K562 (cell line): ENCODE results near the gene SNCG. TPM values are rescaled to one million over a fixed set of nuclear protein-coding genes. Genes with fewer than 3 reads are reported as not detected.

Experiments
- ATAC-seq: fragments of 200-7000 bp; cut with Tn5 transposase; 3 replicates; pipeline ENCODE4 v1.9.1; 2020; ENCODE audit warnings: moderate library complexity
- BruUV-seq: library from RNA; stranded (reverse); fragments of 400-500 nt; replicated peaks from 2 replicates; lab custom pipeline; 2021; lab: Mats Ljungman, UMichigan
- CTCF ChIA-PET: fragments of 300-600 bp; formaldehyde crosslinking; extraction: SDS; loops from one replicate; lab custom pipeline; 2021; ENCODE audit warnings: low intra/inter-chr PET ratio; lab: Yijun Ruan, JAX
- POLR2A ChIA-PET: fragments of 300-600, 350-650 bp; sonication (Branson Sonifier 250); formaldehyde crosslinking; extraction: SDS; loops from one replicate; lab custom pipeline; 2021; ENCODE audit warnings: antibody characterized with exemption, inconsistent platforms; lab: Yijun Ruan, JAX
- DNase-seq, 4 experiments: peaks; one replicate each; pipeline versions ENCODE4 v3.0.0 to v3.0.0-alpha.2; 2011 to 2018; ENCODE audit warnings: low spot score in 3 of 4, mixed read lengths in 3 of 4; ENCODE audit errors: extremely low read depth in 1 of 4
- FAIRE-seq: peaks from 2 replicates; lab custom pipeline; 2011; peaks lifted over from hg19 to GRCh38; lab: Jason Lieb, UNC
- H2AFZ ChIP-seq: 2 replicates; pipeline ENCODE4 v1.6.0; 2011; ENCODE audit warnings: low read depth, low read length, control low read depth, inconsistent platforms
- H3K27ac ChIP-seq: fragments of 200-600 bp; 3 replicates; pipeline ENCODE4 v1.8.0; 2011; ENCODE audit warnings: low read depth, mild to moderate bottlenecking, control low read depth, inconsistent platforms, low read length, moderate library complexity, mixed read lengths; ENCODE audit errors: extremely low read depth
- H3K27me3 ChIP-seq, 2 experiments: fragments of 300-600 bp in 1 of 2; 2 replicates in 1 of 2; 3 replicates in 1 of 2; pipeline versions ENCODE4 v1.6.0 to v1.8.0; 2011; ENCODE audit warnings: inconsistent platforms in 2 of 2, low read length in 2 of 2, mild to moderate bottlenecking in 1 of 2, mixed read lengths in 1 of 2, moderate library complexity in 1 of 2; ENCODE audit not compliant: control insufficient read depth in 2 of 2, insufficient read depth in 2 of 2
- H3K36me3 ChIP-seq: fragments of 300-600 bp; 3 replicates; pipeline ENCODE4 v1.8.0; 2011; ENCODE audit warnings: mild to moderate bottlenecking, low read length, inconsistent platforms; ENCODE audit not compliant: control insufficient read depth, insufficient read depth
- H3K4me1 ChIP-seq, 2 experiments: fragments of 200-600 bp in 1 of 2; replicated peaks in 1 of 2; 2 replicates in 1 of 2; 3 replicates in 1 of 2; pipeline versions ENCODE4 v1.5.1 to v1.8.0; 2011; ENCODE audit warnings: inconsistent platforms in 2 of 2, low read length in 2 of 2, mild to moderate bottlenecking in 1 of 2, mixed read lengths in 1 of 2, moderate library complexity in 1 of 2; ENCODE audit not compliant: control insufficient read depth in 2 of 2, insufficient read depth in 2 of 2
- H3K4me2 ChIP-seq: 2 replicates; pipeline ENCODE4 v1.6.1; 2011; ENCODE audit warnings: low read length, control low read depth, inconsistent platforms, mixed read lengths; ENCODE audit not compliant: insufficient read depth
- H3K4me3 ChIP-seq: fragments of 200-600 bp; sonication (generic), shearing (Covaris generic); 2 replicates; pipeline ENCODE4 v1.5.1; 2016; ENCODE audit warnings: control low read depth, inconsistent platforms
- H3K79me2 ChIP-seq: fragments of 200-600 bp; 3 replicates; pipeline ENCODE4 v1.8.0; 2011; ENCODE audit warnings: low read length, inconsistent platforms; ENCODE audit not compliant: control insufficient read depth, insufficient read depth
- H3K9ac ChIP-seq, 2 experiments: 2 replicates each; pipeline versions ENCODE4 v1.6.0 to v1.6.1; 2011; ENCODE audit warnings: low read depth in 2 of 2, low read length in 2 of 2, control low read depth in 1 of 2, inconsistent platforms in 1 of 2, mild to moderate bottlenecking in 1 of 2, mixed read lengths in 1 of 2; ENCODE audit not compliant: insufficient read depth in 1 of 2
- H3K9me1 ChIP-seq: one replicate; pipeline ENCODE4 v1.6.0; 2011; ENCODE audit warnings: inconsistent platforms, mild to moderate bottlenecking, low read length, moderate library complexity; ENCODE audit not compliant: control insufficient read depth, insufficient read depth
- H3K9me3 ChIP-seq: replicated peaks from 2 replicates; pipeline ENCODE4 v1.5.1; 2011; ENCODE audit warnings: low read depth, low read length, inconsistent platforms; ENCODE audit not compliant: control insufficient read depth, insufficient read depth
- H4K20me1 ChIP-seq: replicated peaks from 2 replicates; pipeline ENCODE4 v1.6.1; 2011; ENCODE audit warnings: low read length, inconsistent platforms, mixed read lengths; ENCODE audit not compliant: control insufficient read depth, insufficient read depth
- ADNP ChIP-seq: fragments of 200-800 bp; sonication (Bioruptor generic); IDR thresholded peaks from 2 replicates; pipeline ENCODE4 v1.6.1; 2016; ENCODE audit warnings: missing genetic modification characterization, missing compliant biosample characterization
- CHD2 ChIP-seq: IDR thresholded peaks from 2 replicates; pipeline ENCODE4 v1.6.1; 2011; ENCODE audit warnings: low read depth, low read length
- E2F1 ChIP-seq: sonication (generic); formaldehyde crosslinking; IDR thresholded peaks from 2 replicates; pipeline ENCODE4 v1.8.1; 2023; ENCODE audit warnings: mild to moderate bottlenecking, missing genetic modification reagents, moderate library complexity
- HDGF ChIP-seq: fragments of 450-650 bp; IDR thresholded peaks from 2 replicates; pipeline ENCODE4 v1.6.1; 2016
- HMG20B ChIP-seq: fragments of 250-450 bp; sonication (Bioruptor Pico); IDR thresholded peaks from 2 replicates; pipeline ENCODE4 v1.5.0; 2021; ENCODE audit warnings: mild to moderate bottlenecking
- MCM2 ChIP-seq: fragments of 450-650 bp; IDR thresholded peaks from 2 replicates; pipeline ENCODE4 v1.6.1; 2017; ENCODE audit warnings: low read depth, mild to moderate bottlenecking
- NFE2L1 ChIP-seq: fragments of 450-650 bp; IDR thresholded peaks from 2 replicates; pipeline ENCODE4 v1.6.1; 2016; ENCODE audit warnings: missing genetic modification characterization, low read depth, mild to moderate bottlenecking, missing compliant biosample characterization, moderate library complexity, borderline replicate concordance
- NFIX ChIP-seq: fragments of 250-450 bp; sonication (Bioruptor Pico); IDR thresholded peaks from 2 replicates; pipeline ENCODE4 v1.4.0; 2020; ENCODE audit warnings: low read depth, mild to moderate bottlenecking, moderate library complexity
- PRDM10 ChIP-seq: fragments of 450-650 bp; IDR thresholded peaks from 2 replicates; pipeline ENCODE4 v1.6.1; 2018; ENCODE audit not compliant: partially characterized antibody
- PTTG1 ChIP-seq: fragments of 450-650 bp; IDR thresholded peaks from 2 replicates; pipeline ENCODE4 v1.6.1; 2016; ENCODE audit warnings: low read depth, mild to moderate bottlenecking, missing genetic modification characterization, missing compliant biosample characterization
- RBBP5 ChIP-seq: fragments of 200-600 bp; sonication (generic); IDR thresholded peaks from 2 replicates; pipeline ENCODE4 v1.6.1; 2012; ENCODE audit warnings: borderline replicate concordance, mild to moderate bottlenecking, low read length, control low read depth, inconsistent platforms; ENCODE audit not compliant: insufficient read depth, poor library complexity, severe bottlenecking
- SETDB1 ChIP-seq: IDR thresholded peaks from one replicate; pipeline ENCODE4 v1.6.1; 2012; ENCODE audit warnings: low read length, control low read depth, inconsistent platforms
- TRIM28 ChIP-seq: fragments of 450-650 bp; IDR thresholded peaks from 2 replicates; pipeline ENCODE4 v1.6.1; 2017
- ZNF316 ChIP-seq: fragments of 450-650 bp; IDR thresholded peaks from 2 replicates; pipeline ENCODE4 v1.6.1; 2016
- ZNF507 ChIP-seq: conservative IDR thresholded peaks from 2 replicates; pipeline ENCODE4 v1.6.1; 2017; ENCODE audit warnings: missing genetic modification characterization, missing compliant biosample characterization
- ZNF584 ChIP-seq: fragments of 200-800 bp; sonication (Bioruptor generic); IDR thresholded peaks from 2 replicates; pipeline ENCODE4 v1.6.1; 2016; ENCODE audit warnings: low read depth, mild to moderate bottlenecking, missing genetic modification characterization, missing compliant biosample characterization
- ZZZ3 ChIP-seq: fragments of 450-650 bp; IDR thresholded peaks from 2 replicates; pipeline ENCODE4 v1.6.1; 2016; ENCODE audit warnings: antibody characterized with exemption, mild to moderate bottlenecking, moderate library complexity
- WGBS: fragments of 100-300 bp; shearing (Covaris generic); methylation state at CpG from one replicate; pipeline ENCODE4 v1.1.6; 2016; ENCODE audit warnings: low coverage, mixed read lengths; ENCODE audit not compliant: insufficient coverage; ENCODE audit errors: missing lambda C conversion rate; 5-methylcytosine and 5-hydroxymethylcytosine counted together
- in situ Hi-C: fragments of 300-500 bp; cut with MboI; formaldehyde crosslinking; loops from 4 replicates; pipeline ENCODE4 v1.15.0; 2018; ENCODE audit warnings: inconsistent platforms, mixed read lengths
- intact Hi-C: fragments of 100-400 bp; cut with micrococcal nuclease; formaldehyde crosslinking; loops from 2 replicates; pipeline ENCODE4 v1.14.2; 2022
- polyA plus RNA-seq, 8 experiments: library from polyadenylated mRNA; depleted of rRNA in 4 of 8; stranded (reverse) in 5 of 8; unstranded in 3 of 8; fragments of >200 nt; fragmentation: Nextera tagmentation in 2 of 8; fragmentation: Illumina TruSeq in 1 of 8; extraction: Ambion mirVana in 2 of 8; extraction: Trizol in 1 of 8; gene quantifications; 2 replicates each; pipeline versions ENCODE4 v1.2.1 to v1.2.3, GENCODE V29; 2011 to 2014; ENCODE audit warnings: inconsistent platforms in 1 of 8, missing spikeins in 1 of 8
- total RNA-seq, 7 experiments: library from RNA; depleted of rRNA in 6 of 7; stranded (reverse); fragments of >200 nt in 6 of 7; fragmentation: Illumina TruSeq in 2 of 7; extraction: Trizol in 2 of 7; gene quantifications; 2 replicates each; pipeline versions ENCODE4 v1.2.1 to v1.2.3, GENCODE V29; 2011 to 2021; ENCODE audit warnings: low replicate concordance in 1 of 7

Gene SNCG
- total and polyA plus RNA-seq, 9 of the 15 experiments (the other 6 are each of a cell fraction or from before 2014, with no cell fraction given) = 9.8 to 146 (median 93.6) TPM

- H3K4me3 ChIP-seq = no peak overlapping the region
- FAIRE-seq = no peak
- BruUV-seq = no TSS peak
- 80% methylated on average over 1 of the region's 1 CpG for WGBS
- no peak overlapping the region for H2AFZ ChIP-seq
- H3K79me2 ChIP-seq = no peaks in the 10 kb centered on the region
- DNase-seq = no peak
- in situ Hi-C loops = no loop called here
- no peaks in the 10 kb centered on the region for H3K9me3 ChIP-seq
- POLR2A ChIA-PET = no interaction called here
- H3K36me3 ChIP-seq = peaks cover 29% of the 10 kb centered on the region; the same call in 2 of the 3 replicates
- intact Hi-C loops = no loop called here
- no peaks in the 10 kb centered on the region; a peak in 1 of 5 replicates for H3K4me1 ChIP-seq
- no peaks in the 10 kb centered on the region for H3K9me1 ChIP-seq
- H3K27me3 ChIP-seq = no peaks in the 10 kb centered on the region
- CTCF ChIA-PET = no interaction called here
- no peaks in the 10 kb centered on the region for H4K20me1 ChIP-seq
- no peak overlapping the region for H3K27ac ChIP-seq
- no peak overlapping the region for H3K9ac ChIP-seq
- H3K4me2 ChIP-seq = no peak overlapping the region
- ATAC-seq = no peak
- no peak for TF ChIP-seq NFE2L1 (tag)
- no peak for TF ChIP-seq HMG20B (CRISPR knock-in tag)
- no peak for TF ChIP-seq E2F1 (CRISPR knock-in tag)
- TF ChIP-seq PRDM10 = no peak
- no peak for TF ChIP-seq MCM2
- no peak for TF ChIP-seq RBBP5
- TF ChIP-seq ZNF584 = no peak
- no peak for TF ChIP-seq ADNP (tag)
- no peak for TF ChIP-seq PTTG1 (tag)
- TF ChIP-seq TRIM28 = no peak
- no peak for TF ChIP-seq ZZZ3
- no peak for TF ChIP-seq NFIX (CRISPR knock-in tag)
- no peak for TF ChIP-seq CHD2
- no peak for TF ChIP-seq SETDB1
- no peak for TF ChIP-seq ZNF316
- no peak for TF ChIP-seq HDGF
- TF ChIP-seq ZNF507 (tag) = no peak
Measured at GRCh38 chr10:86914734-86915133, 43.7 kb upstream of the SNCG start.
